Omental fat pad (tissue), 4 donors: ENCODE data around the gene ASIC3. TPM values are rescaled to one million over a fixed set of nuclear protein-coding genes. Genes with fewer than 3 reads are reported as not detected.
A peak's percentile ranks its signal among the peaks of the same experiment; 100 is the strongest.

ENCODE experiments used
- ATAC-seq: fragments of 150-250 bp; one replicate; pipeline ENCODE4 v1.9.1; 2016; ENCODE audit warnings: mild to moderate bottlenecking, moderate library complexity; ENCODE audit not compliant: low FRiP score
- DNase-seq: peaks from one replicate; pipeline ENCODE4 v3.0.0-alpha.2; 2019; ENCODE audit warnings: low spot score
- CTCF ChIP-seq, 3 donors: fragments of 450-650 bp; IDR thresholded peaks; one replicate each; pipeline ENCODE4 v1.5.1; 2016 to 2017; ENCODE audit warnings: antibody characterized with exemption in 3 of 3, mild to moderate bottlenecking in 3 of 3, moderate library complexity in 2 of 3
- total RNA-seq, 4 donors: library from RNA; depleted of rRNA; stranded (reverse); fragments of >200 nt; gene quantifications; one replicate each; pipeline ENCODE4 v1.1.0, GENCODE V29; 2016

ASIC3 gene
- total RNA-seq, 4 donors from 2014 or later, result 1.6 to 3.2 (median 2.3) TPM

GRCh38 chr7:151013733-151014497, 34.4 kb upstream of the ASIC3 start:
- DNase-seq (no peak), ATAC-seq (no peak)
- TF ChIP-seq CTCF (IDR thresholded peaks at IDR 0.05), result no peak

GRCh38 chr7:151014950-151015349, 33.4 kb upstream of the ASIC3 start:
- ATAC-seq (no peak), DNase-seq (no peak)
- TF ChIP-seq CTCF (IDR thresholded peaks at IDR 0.05), result no peak

- TF ChIP-seq CTCF (IDR thresholded peaks at IDR 0.05), result no peak
- ATAC-seq (no peak), DNase-seq (no peak)
Observed at GRCh38 chr7:151015967-151016366, 32.4 kb upstream of the ASIC3 start.

- ATAC-seq, result no peak
- DNase-seq, result no peak
Observed at GRCh38 chr7:151016505-151016904, 31.8 kb upstream of the ASIC3 start.

GRCh38 chr7:151016942-151017341, 31.4 kb upstream of the ASIC3 start:
- no peak for DNase-seq
- no peak for TF ChIP-seq CTCF (IDR thresholded peaks at IDR 0.05)
- no peak for ATAC-seq

More at GRCh38 chr7:151016505-151016904, 31.8 kb upstream of the ASIC3 start:
- no peak for TF ChIP-seq CTCF (IDR thresholded peaks at IDR 0.05)

GRCh38 chr7:151017370-151017952, 30.9 kb upstream of the ASIC3 start:
- no peak for TF ChIP-seq CTCF (IDR thresholded peaks at IDR 0.05)
- no peak for ATAC-seq
- DNase-seq, result no peak

GRCh38 chr7:151017953-151018420, 30.3 kb upstream of the ASIC3 start:
- ATAC-seq (peak; percentile 79), DNase-seq (peak; percentile 66)
- peak in 1 of 3 donors; percentile 40 for TF ChIP-seq CTCF (IDR thresholded peaks at IDR 0.05)
